H1 (cell line): ENCODE data around the gene NELFCD. TPM values are rescaled to one million over a fixed set of nuclear protein-coding genes. Genes with fewer than 3 reads are reported as not detected.

ENCODE experiments used
- CTCF ChIA-PET: fragments of 300-600 bp; sonication (Branson Sonifier 250); formaldehyde crosslinking; loops from one replicate; lab custom pipeline; 2021; ENCODE audit not compliant: partially characterized antibody; lab: Charles Lee
- POLR2A ChIA-PET: fragments of 300-600 bp; sonication (Branson Sonifier 250); formaldehyde crosslinking; loops from one replicate; lab custom pipeline; 2021; ENCODE audit warnings: inconsistent platforms; ENCODE audit not compliant: partially characterized antibody; lab: Charles Lee
- DNase-seq, 2 experiments: peaks; one replicate each; pipeline versions ENCODE4 v3.0.0 to v3.0.0-alpha.2; 2010 to 2022; ENCODE audit warnings: low spot score in 2 of 2, low read depth in 1 of 2, mixed read lengths in 1 of 2
- FAIRE-seq: peaks from 2 replicates; lab custom pipeline; 2011; peaks lifted over from hg19 to GRCh38; lab: Jason Lieb, UNC
- H2AFZ ChIP-seq: 2 replicates; pipeline ENCODE4 v1.8.1; 2012; ENCODE audit warnings: low read length, inconsistent platforms
- H2AK5ac ChIP-seq: 2 replicates; pipeline ENCODE4 v1.6.1; 2013; ENCODE audit warnings: low read depth, low read length
- H2BK120ac ChIP-seq: replicated peaks from 2 replicates; pipeline ENCODE3; 2013; ENCODE audit warnings: low read depth, low read length, inconsistent platforms
- H2BK12ac ChIP-seq: 2 replicates; pipeline ENCODE4 v1.6.1; 2013; ENCODE audit warnings: low read depth, low read length
- H2BK15ac ChIP-seq: 2 replicates; pipeline ENCODE4 v1.6.1; 2013; ENCODE audit warnings: low read length
- H2BK20ac ChIP-seq: 2 replicates; pipeline ENCODE4 v1.6.1; 2013; ENCODE audit warnings: low read length
- H2BK5ac ChIP-seq: 2 replicates; pipeline ENCODE4 v1.6.1; 2013; ENCODE audit warnings: low read depth, low read length
- H3K14ac ChIP-seq: 2 replicates; pipeline ENCODE4 v1.6.1; 2013; ENCODE audit warnings: inconsistent platforms; ENCODE audit not compliant: insufficient read length
- H3K18ac ChIP-seq: 2 replicates; pipeline ENCODE4 v1.6.1; 2013; ENCODE audit warnings: low read length; ENCODE audit errors: extremely low read depth
- H3K23ac ChIP-seq: 2 replicates; pipeline ENCODE4 v1.6.1; 2013; ENCODE audit warnings: inconsistent platforms; ENCODE audit not compliant: insufficient read length
- H3K23me2 ChIP-seq: 2 replicates; pipeline ENCODE4 v1.6.1; 2013; ENCODE audit warnings: low read depth, low read length
- H3K27ac ChIP-seq: 2 replicates; pipeline ENCODE4 v1.6.1; 2011; ENCODE audit warnings: low read depth, low read length, inconsistent platforms
- H3K27me3 ChIP-seq, 4 experiments: replicated peaks in 1 of 4; 1 replicate in 1 of 4; 2 replicates in 3 of 4; pipeline versions ENCODE4 v1.6.1 to v1.8.1; 2011 to 2013; ENCODE audit warnings: low read length in 3 of 4, mild to moderate bottlenecking in 3 of 4, inconsistent platforms in 2 of 4, mixed read lengths in 2 of 4, moderate library complexity in 1 of 4; ENCODE audit not compliant: control insufficient read depth in 3 of 4, insufficient read depth in 3 of 4; ENCODE audit errors: extremely low read depth in 1 of 4
- H3K36me3 ChIP-seq, 4 experiments: 2 replicates each; pipeline versions ENCODE4 v1.6.1 to v1.8.1; 2011 to 2013; ENCODE audit warnings: mild to moderate bottlenecking in 4 of 4, low read length in 3 of 4, moderate library complexity in 2 of 4, control low read depth in 1 of 4, inconsistent platforms in 1 of 4; ENCODE audit not compliant: insufficient read depth in 4 of 4, control insufficient read depth in 2 of 4
- H3K4ac ChIP-seq: replicated peaks from 2 replicates; pipeline ENCODE3; 2013; ENCODE audit warnings: low read length, low read depth, mixed read lengths, inconsistent platforms; ENCODE audit not compliant: insufficient read length
- H3K4me1 ChIP-seq, 4 experiments: replicated peaks in 1 of 4; 1 replicate in 1 of 4; 2 replicates in 3 of 4; pipeline versions ENCODE4 v1.6.1 to v1.8.1; 2011 to 2013; ENCODE audit warnings: low read length in 3 of 4, inconsistent platforms in 2 of 4, mixed read lengths in 1 of 4; ENCODE audit not compliant: insufficient read depth in 4 of 4, control insufficient read depth in 3 of 4
- H3K4me2 ChIP-seq, 2 experiments: 2 replicates each; pipeline versions ENCODE4 v1.6.1 to v1.8.1; 2011 to 2013; ENCODE audit warnings: low read depth in 2 of 2, low read length in 2 of 2, control low read depth in 1 of 2, inconsistent platforms in 1 of 2, mild to moderate bottlenecking in 1 of 2; ENCODE audit not compliant: insufficient read depth in 1 of 2
- H3K4me3 ChIP-seq, 4 experiments: fragments of 200-600, 300-600 bp in 1 of 4; sonication (generic), shearing (Covaris generic), sonication (Bioruptor Twin) in 1 of 4; 2 replicates each; pipeline versions ENCODE4 v1.5.1 to v1.8.1; 2011 to 2016; ENCODE audit warnings: low read length in 4 of 4, low read depth in 3 of 4, control low read depth in 2 of 4, inconsistent platforms in 2 of 4, mild to moderate bottlenecking in 2 of 4, mixed read lengths in 1 of 4, moderate library complexity in 1 of 4; ENCODE audit not compliant: insufficient read depth in 2 of 4; ENCODE audit errors: extremely low read depth in 1 of 4
- H3K56ac ChIP-seq: replicated peaks from 2 replicates; pipeline ENCODE3; 2013; ENCODE audit warnings: low read depth, mild to moderate bottlenecking, mixed read lengths, low read length, inconsistent platforms; ENCODE audit not compliant: insufficient read length
- H3K79me1 ChIP-seq: 2 replicates; pipeline ENCODE4 v1.6.1; 2013; ENCODE audit warnings: low read depth, low read length, control low read depth
- H3K79me2 ChIP-seq, 2 experiments: 2 replicates each; pipeline versions ENCODE4 v1.6.1 to v1.8.1; 2012 to 2013; ENCODE audit warnings: low read length in 2 of 2, mild to moderate bottlenecking in 2 of 2, inconsistent platforms in 1 of 2; ENCODE audit not compliant: insufficient read depth in 2 of 2, control insufficient read depth in 1 of 2
- H3K9ac ChIP-seq, 4 experiments: replicated peaks in 1 of 4; 1 replicate in 1 of 4; 2 replicates in 3 of 4; pipeline versions ENCODE4 v1.6.1 to v1.8.1; 2011 to 2013; ENCODE audit warnings: low read depth in 3 of 4, low read length in 3 of 4, control low read depth in 2 of 4, mild to moderate bottlenecking in 2 of 4, moderate library complexity in 2 of 4, inconsistent platforms in 1 of 4; ENCODE audit errors: extremely low read depth in 1 of 4
- H3K9me3 ChIP-seq, 2 experiments: 2 replicates each; pipeline versions ENCODE4 v1.6.1 to v1.8.1; 2012 to 2013; ENCODE audit warnings: mild to moderate bottlenecking in 2 of 2, moderate library complexity in 2 of 2, control low read depth in 1 of 2, inconsistent platforms in 1 of 2, low read depth in 1 of 2, low read length in 1 of 2, mixed read lengths in 1 of 2; ENCODE audit not compliant: insufficient read depth in 2 of 2
- H4K20me1 ChIP-seq, 2 experiments: replicated peaks in 1 of 2; 2 replicates each; pipeline versions ENCODE3 to v1.8.1; 2011 to 2013; ENCODE audit warnings: inconsistent platforms in 2 of 2, low read length in 2 of 2, mild to moderate bottlenecking in 1 of 2; ENCODE audit not compliant: insufficient read depth in 2 of 2, control insufficient read depth in 1 of 2
- H4K5ac ChIP-seq: 2 replicates; pipeline ENCODE4 v1.6.1; 2013; ENCODE audit warnings: low read length, low read depth, mixed read lengths, inconsistent platforms; ENCODE audit not compliant: insufficient read length
- H4K8ac ChIP-seq: 2 replicates; pipeline ENCODE4 v1.8.0; 2013; ENCODE audit warnings: mild to moderate bottlenecking, moderate library complexity, low read length, inconsistent platforms; ENCODE audit not compliant: insufficient read depth; ENCODE audit errors: extremely low read depth
- H4K91ac ChIP-seq: replicated peaks from 2 replicates; pipeline ENCODE3; 2013; ENCODE audit warnings: low read length, mixed read lengths, inconsistent platforms; ENCODE audit not compliant: insufficient read length
- CEBPB ChIP-seq: IDR thresholded peaks from 2 replicates; pipeline ENCODE4 v1.6.1; 2012; ENCODE audit warnings: low read depth, low read length
- GTF2F1 ChIP-seq: IDR thresholded peaks from 2 replicates; pipeline ENCODE4 v1.6.1; 2012; ENCODE audit warnings: low read depth, low read length, improper control_type of control experiment, borderline replicate concordance
- HDAC2 ChIP-seq, 2 experiments: fragments of 300-600 bp in 1 of 2; sonication (generic) in 1 of 2; IDR thresholded peaks; 2 replicates each; pipeline ENCODE4 v1.6.1; 2011 to 2012; ENCODE audit warnings: low read depth in 2 of 2, low read length in 2 of 2, mild to moderate bottlenecking in 2 of 2, moderate library complexity in 2 of 2, borderline replicate concordance in 1 of 2, inconsistent platforms in 1 of 2
- POLR2A ChIP-seq, 2 experiments: IDR thresholded peaks; 1 replicate in 1 of 2; 2 replicates in 1 of 2; pipeline ENCODE4 v1.6.1; 2011; ENCODE audit warnings: low read depth in 2 of 2, low read length in 2 of 2, mild to moderate bottlenecking in 2 of 2; ENCODE audit errors: control extremely low read depth in 1 of 2
- TEAD4 ChIP-seq: IDR thresholded peaks from 2 replicates; pipeline ENCODE4 v1.6.1; 2012; ENCODE audit warnings: low read depth, low read length, inconsistent platforms, mixed read lengths
- WGBS, 2 experiments: shearing (Covaris generic) in 1 of 2; methylation state at CpG; one replicate each; pipeline versions ENCODE4 v1.1.6 to v1.1.7; 2013 to 2015; ENCODE audit warnings: low lambda C conversion rate in 2 of 2, mixed read lengths in 2 of 2, inconsistent platforms in 1 of 2, low coverage in 1 of 2, missing lambda C conversion rate in 1 of 2; ENCODE audit not compliant: insufficient replicate concordance in 2 of 2, insufficient coverage in 1 of 2, insufficient read length in 1 of 2; ENCODE audit errors: extremely low coverage in 1 of 2, missing lambda C conversion rate in 1 of 2; 5-methylcytosine and 5-hydroxymethylcytosine counted together
- polyA plus RNA-seq, 7 experiments: library from polyadenylated mRNA; depleted of rRNA in 3 of 7; stranded (reverse) in 5 of 7; unstranded in 2 of 7; fragments of >200 nt in 5 of 7; fragments of 200-250 nt in 2 of 7; gene quantifications; 1 replicate in 5 of 7; 2 replicates in 1 of 7; 4 replicates in 1 of 7; pipeline versions ENCODE4 v1.2.1 to v1.2.3, GENCODE V29; 2011 to 2013; ENCODE audit warnings: missing spikeins in 2 of 7, mixed read lengths in 2 of 7
- total RNA-seq: library from RNA; stranded (reverse); fragmentation: NEBNext Ultra II Directional; extraction: Animal tissue kit (Norgen Biotek cat#: 25700); gene quantifications from 2 replicates; pipeline ENCODE4 v1.2.1, GENCODE V29; 2021

Gene NELFCD
- total and polyA plus RNA-seq, 2 of the 8 experiments (the other 6 are each of a cell fraction or from before 2014, with no cell fraction given) = 35.5 to 59.6 TPM

DNA sequence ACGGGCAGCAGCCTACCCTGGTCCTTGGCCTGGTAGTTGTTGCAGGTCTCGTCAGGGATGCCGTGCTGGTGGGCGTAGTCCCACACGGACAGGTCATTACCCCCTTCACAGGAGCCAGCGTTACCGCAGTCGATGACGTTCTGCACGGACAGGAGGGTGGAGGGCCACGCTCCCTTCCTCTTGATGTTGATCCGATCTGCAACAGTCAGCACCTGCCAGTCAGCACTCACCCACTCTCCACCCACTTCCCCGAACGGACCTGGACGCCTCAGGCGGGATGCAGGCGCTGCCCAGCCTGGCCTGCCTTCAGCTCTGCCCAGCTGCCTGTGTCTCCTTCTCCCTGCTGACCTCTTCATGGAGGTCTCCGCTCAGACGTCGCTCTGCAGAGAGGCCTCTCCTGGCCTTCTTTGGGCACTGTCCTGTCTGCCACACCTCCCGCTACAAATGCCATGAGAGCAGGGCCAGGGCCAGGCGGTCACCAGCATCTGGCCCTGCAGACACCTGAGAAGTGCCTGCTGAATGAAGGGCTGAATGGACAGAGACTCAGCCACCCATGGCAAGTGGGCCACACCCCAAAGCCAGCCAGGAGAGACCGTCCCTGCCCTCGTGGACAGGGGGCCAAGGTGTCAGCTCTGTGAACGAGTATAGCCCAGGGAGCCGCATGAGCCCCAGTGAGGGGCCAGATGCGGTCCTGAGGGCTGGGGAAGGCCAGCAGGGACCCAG lies 20.6 kb downstream of the NELFCD start:
- no peaks in the 10 kb centered on the region; the same call in 1 of the 2 replicates for H3K23me2 ChIP-seq
- DNase-seq (no peak), FAIRE-seq (no peak)
- H4K20me1 ChIP-seq = peaks cover 0 to 6% of the 10 kb centered on the region in 2 experiments
- H2BK120ac ChIP-seq = no peak overlapping the region
- peaks cover 0 to 4% (median 3%) of the 10 kb centered on the region in 4 experiments; a peak in 2 of 7 replicates for H3K4me1 ChIP-seq
- no peak overlapping the region for H3K4ac ChIP-seq
- H3K56ac ChIP-seq = no peak overlapping the region
- 93% methylated on average over 25 of the region's 27 CpGs; no CpG with 5 or more reads in 1 of the 2 experiments for WGBS, 2 experiments
- no peak overlapping the region for H4K8ac ChIP-seq
- 0 out of 2 replicates have a peak overlapping the region, but pooled peaks have one; percentile 23 for H2BK5ac ChIP-seq
- no peak overlapping the region for H3K27ac ChIP-seq
- TF ChIP-seq POLR2A (IDR thresholded peaks at IDR 0.05; ENCODE audit: control extremely low read depth in 1 of 2, low read depth in 2 of 2, low read length in 2 of 2) (no peak), CEBPB (no peak), TEAD4 (no peak), HDAC2 (IDR thresholded peaks at IDR 0.05; ENCODE audit: borderline replicate concordance in 1 of 2, low read depth in 2 of 2, low read length in 2 of 2) (no peak), GTF2F1 (no peak)
- no peak overlapping the region for H3K9ac ChIP-seq
- no peaks in the 10 kb centered on the region for H3K79me2 ChIP-seq
- H4K91ac ChIP-seq = no peak overlapping the region
- no peak overlapping the region for H3K23ac ChIP-seq
- no peak overlapping the region for H2BK20ac ChIP-seq
- no peak overlapping the region for H4K5ac ChIP-seq
- H3K9me3 ChIP-seq = no peaks in the 10 kb centered on the region
- no peak overlapping the region for H2AFZ ChIP-seq
- no peak overlapping the region for H2BK15ac ChIP-seq
- no peaks in the 10 kb centered on the region for H3K79me1 ChIP-seq
- peaks cover 0 to 1% (median 0%) of the 10 kb centered on the region in 4 experiments; a peak in 3 of 8 replicates for H3K36me3 ChIP-seq
- POLR2A ChIA-PET = interaction anchor here (2.0 kb wide), 1 partner anchor 9 kb away, joined by 6 read pairs; no protein-coding TSS in a partner anchor
- CTCF ChIA-PET = interaction anchor here (0.6 to 1.0 kb wide), 2 partner anchors 9 to 221 kb away, joined by 3 to 5 read pairs; no protein-coding TSS in a partner anchor
- no peak overlapping the region for H3K14ac ChIP-seq
- H3K4me3 ChIP-seq = no peak overlapping the region
- H3K18ac ChIP-seq = no peak overlapping the region
- no peak overlapping the region for H3K4me2 ChIP-seq
- no peak overlapping the region for H2BK12ac ChIP-seq
- no peak overlapping the region for H2AK5ac ChIP-seq
- H3K27me3 ChIP-seq = peaks cover 0 to 2% (median under 1%) of the 10 kb centered on the region in 4 experiments; a peak in 1 of 7 replicates
